AG04450 (cell line): ENCODE results near the gene IER3IP1. TPM values are rescaled to one million over a fixed set of nuclear protein-coding genes. Genes with fewer than 3 reads are reported as not detected.

ENCODE experiments used
- CTCF ChIA-PET: fragments of 300-600, 350-600 bp; formaldehyde crosslinking; extraction: SDS; loops from one replicate; lab custom pipeline; 2022; ENCODE audit warnings: antibody characterized with exemption, inconsistent platforms; lab: Charles Lee
- POLR2A ChIA-PET: fragments of 350-600 bp; formaldehyde crosslinking; extraction: SDS; loops from one replicate; lab custom pipeline; 2021; ENCODE audit warnings: antibody characterized with exemption, inconsistent platforms; lab: Yijun Ruan, JAX
- DNase-seq: peaks from one replicate; pipeline ENCODE4 v3.0.0-alpha.2; 2011; ENCODE audit warnings: low read depth, low spot score
- H3K27ac ChIP-seq: one replicate; pipeline ENCODE4 v1.5.1; 2012; ENCODE audit warnings: low read depth, low read length, control low read depth
- H3K27me3 ChIP-seq: one replicate; pipeline ENCODE4 v1.6.0; 2012; ENCODE audit warnings: low read length; ENCODE audit not compliant: control insufficient read depth, insufficient read depth
- H3K4me3 ChIP-seq: 2 replicates; pipeline ENCODE4 v1.5.1; 2011; ENCODE audit warnings: mild to moderate bottlenecking, low read depth, low read length, control low read depth
- H3K9me3 ChIP-seq: 2 replicates; pipeline ENCODE4 v1.5.1; 2012; ENCODE audit warnings: low read length; ENCODE audit not compliant: control insufficient read depth, insufficient read depth
- polyA plus RNA-seq: library from polyadenylated mRNA; depleted of rRNA; stranded (reverse); fragments of >200 nt; gene quantifications from 2 replicates; pipeline ENCODE4 v1.2.3, GENCODE V29; 2011
- TF ChIP-seq, protein P1 (sequence below): IDR thresholded peaks from 2 replicates; pipeline ENCODE4 v1.5.1; 2011; ENCODE audit warnings: low read depth, low read length, control low read depth, inconsistent platforms

IER3IP1 gene
- polyA plus RNA-seq, 1 experiment, result 28.6 TPM

GRCh38 chr18:47143153-47143552 lies 33.0 kb downstream of the IER3IP1 start:
- Histone ChIP-seq H3K27me3 (no peaks in the 10 kb centered on the region), H3K4me3 (no peak overlapping the region), H3K27ac (no peak overlapping the region), H3K9me3 (no peaks in the 10 kb centered on the region)
- ChIA-PET CTCF (no interaction called here), POLR2A (no interaction called here)
- TF ChIP-seq, protein P1, sequence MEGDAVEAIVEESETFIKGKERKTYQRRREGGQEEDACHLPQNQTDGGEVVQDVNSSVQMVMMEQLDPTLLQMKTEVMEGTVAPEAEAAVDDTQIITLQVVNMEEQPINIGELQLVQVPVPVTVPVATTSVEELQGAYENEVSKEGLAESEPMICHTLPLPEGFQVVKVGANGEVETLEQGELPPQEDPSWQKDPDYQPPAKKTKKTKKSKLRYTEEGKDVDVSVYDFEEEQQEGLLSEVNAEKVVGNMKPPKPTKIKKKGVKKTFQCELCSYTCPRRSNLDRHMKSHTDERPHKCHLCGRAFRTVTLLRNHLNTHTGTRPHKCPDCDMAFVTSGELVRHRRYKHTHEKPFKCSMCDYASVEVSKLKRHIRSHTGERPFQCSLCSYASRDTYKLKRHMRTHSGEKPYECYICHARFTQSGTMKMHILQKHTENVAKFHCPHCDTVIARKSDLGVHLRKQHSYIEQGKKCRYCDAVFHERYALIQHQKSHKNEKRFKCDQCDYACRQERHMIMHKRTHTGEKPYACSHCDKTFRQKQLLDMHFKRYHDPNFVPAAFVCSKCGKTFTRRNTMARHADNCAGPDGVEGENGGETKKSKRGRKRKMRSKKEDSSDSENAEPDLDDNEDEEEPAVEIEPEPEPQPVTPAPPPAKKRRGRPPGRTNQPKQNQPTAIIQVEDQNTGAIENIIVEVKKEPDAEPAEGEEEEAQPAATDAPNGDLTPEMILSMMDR, result no peak
- no peak for DNase-seq

- TF ChIP-seq, protein P1, result no peak
- no peak for DNase-seq
- ChIA-PET POLR2A (no interaction called here), CTCF (no interaction called here)
- Histone ChIP-seq H3K27ac (no peak overlapping the region), H3K27me3 (no peaks in the 10 kb centered on the region), H3K4me3 (no peak overlapping the region), H3K9me3 (no peaks in the 10 kb centered on the region)
Observed at GRCh38 chr18:47141289-47141688, 34.9 kb downstream of the IER3IP1 start.

DNA sequence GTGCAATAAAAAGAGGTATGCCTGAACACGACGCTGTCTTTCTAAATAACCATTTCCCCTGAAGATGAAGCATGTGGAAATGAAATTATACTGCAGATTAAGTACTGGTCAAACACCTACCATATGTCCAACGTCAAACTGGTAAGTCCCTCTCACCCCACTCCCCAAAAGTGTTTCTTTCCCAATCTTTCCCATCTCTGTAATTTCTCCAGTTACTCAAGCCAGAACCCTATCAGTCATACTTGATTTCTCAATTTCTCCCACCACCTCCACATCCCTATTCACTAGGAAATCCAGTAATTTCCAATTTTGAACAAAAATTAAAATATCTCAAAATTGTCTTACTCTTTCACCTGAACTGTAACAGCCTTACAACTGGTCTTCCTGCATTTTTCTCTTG lies 55.0 kb downstream of the IER3IP1 start:
- Histone ChIP-seq H3K27me3 (no peaks in the 10 kb centered on the region), H3K4me3 (no peak overlapping the region), H3K9me3 (no peaks in the 10 kb centered on the region), H3K27ac (no peak overlapping the region)
- POLR2A ChIA-PET, result no interaction called here
- CTCF ChIA-PET, result interaction anchor here (1.0 to 2.9 kb wide), 2 partner anchors 83 to 628 kb away, joined by 3 to 11 read pairs; no protein-coding TSS in a partner anchor
- TF ChIP-seq, protein P1, result no peak
- DNase-seq, result no peak

GRCh38 chr18:47120428-47120827 lies 55.7 kb downstream of the IER3IP1 start:
- H3K27ac ChIP-seq, result no peak overlapping the region
- no peak overlapping the region for H3K4me3 ChIP-seq
- ChIA-PET CTCF (interaction anchor here (2.9 kb wide), 1 partner anchor 84 kb away, joined by 11 read pairs; no protein-coding TSS in a partner anchor), POLR2A (no interaction called here)
- no peak for DNase-seq
- no peaks in the 10 kb centered on the region for H3K27me3 ChIP-seq
- H3K9me3 ChIP-seq, result no peaks in the 10 kb centered on the region
- TF ChIP-seq, protein P1, result no peak

- ChIA-PET CTCF (no interaction called here), POLR2A (no interaction called here)
- DNase-seq, result no peak
- H3K27ac ChIP-seq, result no peak overlapping the region
- TF ChIP-seq, protein P1, result no peak
- no peaks in the 10 kb centered on the region for H3K9me3 ChIP-seq
- no peak overlapping the region for H3K4me3 ChIP-seq
- no peaks in the 10 kb centered on the region for H3K27me3 ChIP-seq
Observed at GRCh38 chr18:47118981-47119380, 57.2 kb downstream of the IER3IP1 start.
